HG03135 (cell line): ENCODE measurements around the gene EXOC4.

Experiments used
- ATAC-seq: cut with Tn5 transposase; IDR thresholded peaks from one replicate; pipeline ENCODE4 v1.9.1; 2021; ENCODE audit warnings: mild to moderate bottlenecking, moderate library complexity; ENCODE audit not compliant: unreplicated experiment

Gene EXOC4

DNA sequence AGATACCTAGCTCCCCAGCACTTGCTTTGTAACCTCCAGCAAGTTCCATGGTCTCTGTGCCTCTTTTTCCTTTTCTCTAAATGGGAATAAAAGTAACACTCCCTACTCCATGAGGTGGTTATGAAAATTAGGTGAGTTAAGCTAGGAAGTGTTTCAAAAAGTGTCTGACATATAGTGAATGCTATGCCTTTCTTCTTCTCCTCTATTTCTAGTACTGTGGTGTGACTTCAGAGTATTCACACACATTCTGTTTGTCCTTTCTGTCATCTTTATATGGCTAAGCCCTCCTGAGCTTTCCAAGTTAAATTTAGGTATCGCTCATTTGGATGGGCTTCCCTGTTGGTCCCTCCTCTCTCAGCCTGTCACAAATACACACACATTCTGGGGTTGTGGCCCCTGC is 229.7 kb downstream of the EXOC4 start:
- ATAC-seq = no peak

DNA sequence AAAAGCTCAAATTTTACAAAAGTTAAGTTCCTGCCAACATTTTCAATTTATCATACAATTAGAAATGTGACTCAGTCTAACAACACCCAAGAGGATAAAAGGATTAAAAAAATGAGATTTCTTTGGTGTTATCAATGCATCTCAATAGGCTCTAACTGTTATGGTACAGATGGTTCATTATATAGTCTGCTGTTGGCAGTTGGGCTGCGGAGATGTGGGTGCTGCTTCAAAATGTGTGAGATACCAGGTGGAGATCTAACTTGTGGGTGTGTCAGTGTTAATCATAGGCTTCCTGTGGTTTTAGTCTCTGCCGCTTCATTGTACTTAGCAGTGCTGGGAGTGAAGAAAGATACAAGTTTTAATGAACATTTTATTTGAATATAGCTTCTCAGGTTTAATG is 231.2 kb downstream of the EXOC4 start:
- no peak for ATAC-seq

DNA sequence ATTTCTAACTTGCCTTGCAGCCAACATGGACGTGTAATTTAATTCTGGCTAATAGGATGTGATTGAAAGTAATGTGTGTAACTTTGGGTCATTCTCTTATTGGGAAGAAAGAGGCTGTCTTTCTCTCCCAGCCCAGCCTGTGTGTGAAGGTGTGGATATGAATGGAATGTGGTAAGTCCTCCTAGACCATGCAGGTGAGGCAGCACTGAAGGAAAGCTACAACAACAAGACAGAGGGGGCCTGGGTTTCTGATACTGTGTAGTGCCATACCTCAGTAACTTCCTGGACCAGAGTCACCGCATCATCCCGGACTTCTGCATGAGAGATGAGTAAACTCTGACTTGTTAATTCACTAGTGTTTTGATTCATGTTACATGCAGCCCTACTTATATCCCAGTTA is 237.0 kb downstream of the EXOC4 start:
- ATAC-seq = no peak

DNA sequence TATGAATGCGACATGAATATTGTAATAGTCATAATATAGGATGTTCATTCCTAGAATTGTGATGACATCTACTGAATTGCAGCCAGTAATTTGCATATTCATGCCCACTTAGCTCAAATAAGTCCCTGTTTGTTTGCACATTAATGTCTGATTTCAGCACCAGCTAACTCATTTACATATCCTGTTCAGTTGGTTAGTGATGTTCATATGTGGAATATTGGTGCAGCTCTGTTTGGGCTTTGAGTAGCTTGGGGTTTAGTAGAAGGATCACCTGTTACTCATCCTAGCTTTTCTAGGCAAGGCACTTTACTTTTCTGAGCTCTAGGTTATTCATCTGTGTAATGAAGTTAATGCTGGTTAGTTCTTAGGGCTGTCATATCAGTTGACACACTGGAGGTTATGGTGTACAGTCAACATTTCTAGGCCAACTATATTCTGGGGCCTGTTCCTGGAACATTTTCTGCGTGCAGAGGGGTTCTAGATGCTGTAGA is 238.4 kb downstream of the EXOC4 start:
- ATAC-seq = no peak

DNA sequence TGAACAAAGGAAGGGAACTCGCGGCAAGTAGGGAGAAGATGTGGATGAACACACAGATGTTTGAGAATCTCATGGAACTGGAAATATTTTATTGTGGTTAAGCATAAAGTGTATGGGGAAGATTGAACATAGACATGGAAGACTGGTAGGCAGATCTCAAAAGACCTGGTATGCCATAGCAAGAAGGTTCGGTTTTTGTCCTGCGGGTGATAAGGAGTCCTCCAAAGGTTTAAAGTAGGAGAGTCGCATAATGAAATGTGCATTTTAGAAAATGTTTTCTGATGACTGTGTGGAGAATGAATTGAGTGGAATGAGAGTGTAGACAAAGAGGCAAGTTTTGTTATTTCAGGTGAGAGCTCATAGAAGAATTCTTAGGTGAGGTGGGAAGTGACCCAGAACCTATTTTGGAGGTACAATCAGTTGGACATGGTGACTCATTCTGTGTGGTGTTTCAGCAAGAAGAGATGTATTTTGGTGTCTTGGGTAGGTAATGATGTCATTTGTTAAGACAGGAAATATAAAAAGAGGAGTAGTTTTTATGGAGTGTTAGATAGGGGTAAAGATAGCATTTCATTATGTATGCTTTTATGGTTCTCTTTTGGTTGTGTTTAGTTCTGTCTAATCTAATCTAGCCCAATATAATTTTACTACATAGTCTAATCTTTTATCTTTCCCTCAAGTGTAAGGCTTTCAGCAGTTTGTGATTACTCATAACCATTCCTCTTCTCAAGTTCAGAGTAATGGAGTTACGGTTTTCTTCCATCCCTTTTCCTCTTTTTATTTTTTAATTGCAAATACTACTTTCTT is 239.2 kb downstream of the EXOC4 start:
- no peak for ATAC-seq

DNA sequence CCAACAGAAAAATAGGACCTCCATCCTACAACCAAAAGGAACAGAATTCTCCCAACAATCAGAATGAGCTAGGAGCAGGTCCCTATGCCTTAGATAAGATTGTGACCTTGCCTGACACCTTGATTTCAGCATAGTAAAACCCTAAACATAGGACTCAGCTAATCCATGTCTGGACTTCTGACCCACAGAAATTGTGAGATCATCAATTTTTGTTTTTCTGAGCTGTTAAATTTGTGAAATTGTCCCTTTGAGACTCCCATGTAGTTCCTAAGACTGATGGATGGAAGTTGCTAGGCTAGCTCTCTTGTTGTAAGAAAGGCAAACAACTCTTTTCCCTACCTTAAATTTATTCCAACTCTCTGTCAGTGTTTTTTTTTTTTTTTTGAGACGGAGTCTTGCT is 244.2 kb downstream of the EXOC4 start:
- ATAC-seq = no peak

DNA sequence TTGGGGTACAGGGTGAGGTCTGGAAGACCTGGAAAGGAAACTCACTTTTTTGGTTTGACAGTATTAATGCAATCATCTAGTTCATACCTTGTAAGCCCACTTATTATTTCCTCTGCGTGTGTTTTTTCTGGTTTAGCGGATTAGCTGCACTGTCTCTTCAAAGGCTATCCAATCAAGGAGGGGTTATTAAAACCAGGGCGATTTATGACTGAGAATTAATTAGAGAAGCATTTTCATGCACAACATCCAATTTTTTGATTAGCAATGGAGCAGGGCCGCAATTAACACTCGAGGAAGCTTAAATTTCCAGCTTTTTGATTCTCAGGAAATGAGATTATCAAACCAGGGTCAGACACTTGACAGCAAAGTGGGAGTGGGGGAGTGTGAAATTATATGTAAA is 248.9 kb downstream of the EXOC4 start:
- no peak for ATAC-seq

DNA sequence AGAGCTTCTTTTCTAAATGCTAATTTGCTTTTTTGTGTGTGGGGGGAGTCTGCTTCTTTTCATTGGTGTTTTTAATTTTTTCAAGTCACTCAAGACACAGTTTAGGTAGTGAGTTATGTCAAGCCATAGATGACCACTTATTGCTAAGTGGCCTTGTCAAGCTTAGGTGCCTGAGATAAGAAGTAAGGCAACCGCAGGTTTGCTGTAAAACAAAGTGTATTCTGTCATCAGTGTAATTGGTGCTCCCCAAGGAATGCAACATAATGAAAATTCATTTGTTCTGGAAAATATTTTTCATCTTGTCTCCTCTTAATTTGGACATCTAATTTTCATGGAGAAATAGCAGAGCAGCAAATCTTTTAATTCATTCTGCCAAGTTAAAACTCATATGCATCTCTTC is 249.6 kb downstream of the EXOC4 start:
- no peak for ATAC-seq

DNA sequence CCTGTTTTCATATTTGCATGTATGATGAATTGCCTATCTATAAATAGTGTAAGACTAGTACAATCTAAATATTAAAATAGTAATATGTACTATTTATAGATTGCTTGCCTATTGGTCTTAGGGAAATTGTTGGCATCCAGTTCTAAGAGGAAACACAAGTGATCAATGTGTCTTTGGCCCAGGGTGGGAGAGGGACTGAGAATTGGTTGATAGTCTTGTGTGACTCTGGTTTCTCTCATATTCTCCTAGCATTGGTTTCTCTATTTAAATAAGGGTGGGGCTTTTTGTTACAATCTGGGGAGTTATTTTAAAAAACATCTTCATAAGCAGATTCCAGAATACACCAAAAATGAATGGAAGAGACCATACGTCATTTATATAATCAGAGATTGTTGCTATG is 250.1 kb downstream of the EXOC4 start:
- ATAC-seq = no peak

DNA sequence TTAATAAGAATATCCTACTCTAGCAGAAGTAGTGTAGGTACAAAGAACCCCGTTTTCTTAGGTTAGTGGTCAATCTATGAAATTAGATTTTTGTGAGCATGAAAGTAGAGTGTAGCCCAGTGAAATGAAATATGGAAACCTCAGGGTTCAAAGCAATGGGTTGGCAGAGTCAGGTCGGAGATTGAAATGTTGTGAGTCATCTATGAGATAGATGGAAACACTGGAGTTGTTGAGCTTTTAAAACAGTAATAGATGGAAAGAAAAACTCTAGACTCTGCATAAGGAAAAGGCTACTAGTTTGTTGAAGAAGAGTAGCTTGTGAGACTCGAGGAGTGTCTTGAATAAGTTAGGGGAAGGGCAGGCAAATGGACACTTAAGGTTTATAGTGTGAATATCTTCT is 251.9 kb downstream of the EXOC4 start:
- ATAC-seq = no peak

DNA sequence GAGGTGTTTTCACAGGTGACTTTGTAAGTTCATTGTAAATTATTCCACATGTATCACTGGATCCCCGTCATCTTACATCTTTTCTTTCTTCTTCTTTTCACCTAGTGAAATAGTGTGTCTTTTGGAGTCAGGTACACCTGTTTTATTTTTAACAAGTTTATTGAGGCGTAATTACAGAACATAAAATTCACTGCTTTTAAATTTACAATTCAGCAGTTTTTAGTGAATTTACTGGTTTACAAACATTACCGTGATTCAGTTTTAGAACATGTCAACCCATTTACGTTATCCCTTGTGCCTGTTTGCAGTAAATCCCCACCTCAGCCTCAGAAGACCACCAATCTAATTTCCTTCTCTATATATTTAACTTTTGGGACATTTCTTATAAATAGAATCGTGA is 256.9 kb downstream of the EXOC4 start:
- no peak for ATAC-seq

DNA sequence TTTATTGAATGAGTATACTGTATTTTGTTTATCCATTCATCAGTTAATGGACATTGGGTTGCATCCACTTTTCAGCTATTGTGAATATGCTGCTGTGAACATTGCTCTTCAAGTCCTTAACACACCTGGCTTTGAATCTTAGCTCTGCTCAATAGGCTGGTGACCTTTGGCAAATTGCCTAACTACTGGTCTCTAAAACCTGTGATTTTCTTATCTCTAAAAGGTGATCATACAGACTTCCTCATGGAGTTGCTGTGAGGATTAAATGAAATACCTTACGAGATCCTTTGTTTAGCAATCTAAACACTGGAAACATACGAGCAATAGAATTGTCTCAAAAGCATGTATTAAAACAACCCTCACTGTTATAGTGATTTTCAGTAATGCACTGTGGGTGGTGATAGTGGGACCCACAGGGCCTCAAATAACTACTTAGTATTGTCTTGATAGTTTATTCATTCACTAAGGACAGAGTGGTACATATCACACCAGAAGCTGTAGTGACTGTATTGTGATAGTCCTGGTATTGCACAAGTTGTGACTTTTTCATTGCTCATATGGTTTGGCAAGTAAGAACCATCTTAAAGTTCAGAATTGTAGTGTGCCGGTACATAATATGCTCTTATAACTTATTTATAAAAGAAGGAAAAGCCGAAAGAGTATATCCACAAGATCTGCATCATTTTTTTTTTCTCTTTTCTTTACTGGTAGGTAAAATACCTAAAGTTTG is 257.6 kb downstream of the EXOC4 start:
- no peak for ATAC-seq

DNA sequence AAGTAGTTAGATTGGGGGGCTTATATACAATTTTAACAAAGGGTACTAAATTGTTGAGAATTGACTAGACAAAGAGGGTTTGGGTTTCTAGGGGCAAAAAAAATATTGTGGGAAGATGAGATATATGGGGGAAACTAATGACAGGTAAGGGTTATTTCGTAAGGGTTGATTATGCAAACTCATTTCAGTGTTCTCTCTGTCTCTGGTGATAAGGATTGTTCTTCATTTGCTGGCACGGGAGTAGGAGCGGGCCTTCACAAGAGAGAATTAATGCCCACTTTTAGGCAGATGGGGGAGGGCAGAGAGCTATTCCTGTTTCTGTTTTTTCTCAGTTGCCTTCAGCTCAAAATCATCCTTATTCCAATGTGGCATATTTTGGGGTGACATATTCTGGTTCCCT is 258.4 kb downstream of the EXOC4 start:
- no peak for ATAC-seq

DNA sequence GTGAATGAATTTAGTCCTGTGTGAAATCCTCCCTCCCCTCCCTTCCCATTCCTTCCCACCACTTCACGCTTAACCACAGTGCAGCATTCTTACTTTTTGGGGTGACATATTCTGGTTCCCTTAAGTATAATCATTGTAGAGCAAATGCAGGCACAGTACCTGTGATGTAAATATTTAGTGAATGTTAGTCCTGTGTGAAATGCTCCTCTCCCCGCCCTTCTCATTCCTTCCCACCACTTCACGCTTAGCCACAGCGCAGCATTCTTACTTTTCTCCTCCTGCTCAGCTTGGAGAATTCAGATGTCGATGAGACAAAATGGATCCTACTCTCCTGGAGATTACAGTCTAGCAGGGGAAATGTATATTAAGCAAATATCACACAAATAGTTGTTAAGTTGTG is 258.8 kb downstream of the EXOC4 start:
- ATAC-seq = no peak

DNA sequence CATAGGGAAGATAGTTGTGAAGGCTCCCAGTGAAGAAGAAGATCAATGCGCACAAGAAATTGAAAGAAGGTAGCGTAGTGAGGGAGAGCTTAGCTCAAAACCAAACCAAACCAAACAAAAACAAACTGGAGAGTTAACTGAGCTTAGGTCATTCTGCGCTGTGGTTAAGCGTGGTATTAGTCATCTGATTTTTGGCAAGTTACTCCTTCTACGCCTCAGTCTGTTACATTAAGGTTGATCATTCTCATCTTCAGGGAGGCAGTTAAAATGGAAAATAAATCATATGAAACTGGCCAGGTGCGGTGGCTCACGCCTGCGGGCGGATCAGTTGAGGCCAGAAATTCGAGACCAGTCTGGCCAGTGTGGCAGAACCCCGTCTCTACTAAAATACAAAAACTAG is 259.7 kb downstream of the EXOC4 start:
- ATAC-seq = no peak

DNA sequence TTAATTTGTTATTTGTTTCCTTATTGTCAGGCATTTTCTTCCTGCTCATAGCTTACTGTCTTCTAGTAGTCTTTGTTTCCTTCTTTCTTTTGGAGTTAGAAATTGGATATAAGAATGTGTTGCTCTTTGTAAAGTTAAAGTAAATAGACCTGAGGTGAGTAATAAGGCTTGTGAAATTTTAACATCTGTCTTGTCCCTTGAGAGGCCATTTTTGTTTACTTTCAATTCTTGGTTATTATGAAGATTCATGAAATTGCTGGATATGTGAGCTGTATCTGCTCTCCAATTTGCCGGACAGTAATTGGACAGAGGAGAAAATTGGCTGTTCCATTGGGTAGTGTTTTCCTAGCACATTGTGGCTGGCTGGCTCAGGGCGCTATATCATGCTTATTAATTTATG is 260.7 kb downstream of the EXOC4 start:
- ATAC-seq = no peak

DNA sequence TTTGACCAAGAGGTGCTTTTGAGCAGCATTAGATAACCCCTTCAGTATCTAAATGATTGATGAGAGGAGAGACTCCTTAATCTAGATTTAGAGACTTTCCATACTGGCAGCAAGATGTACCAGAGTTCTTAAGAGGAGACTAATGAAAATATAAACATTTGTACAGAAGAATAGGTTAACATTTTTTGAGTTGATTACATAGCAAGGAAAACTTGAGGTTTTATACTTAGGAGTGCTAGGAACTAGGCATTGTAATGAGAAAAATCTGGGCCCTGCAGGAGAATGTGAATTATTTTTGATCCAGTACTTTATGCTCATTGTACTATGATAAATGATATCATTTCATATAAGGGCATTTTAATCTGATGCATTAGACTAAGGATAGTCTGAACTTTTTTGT is 261.7 kb downstream of the EXOC4 start:
- ATAC-seq = no peak

DNA sequence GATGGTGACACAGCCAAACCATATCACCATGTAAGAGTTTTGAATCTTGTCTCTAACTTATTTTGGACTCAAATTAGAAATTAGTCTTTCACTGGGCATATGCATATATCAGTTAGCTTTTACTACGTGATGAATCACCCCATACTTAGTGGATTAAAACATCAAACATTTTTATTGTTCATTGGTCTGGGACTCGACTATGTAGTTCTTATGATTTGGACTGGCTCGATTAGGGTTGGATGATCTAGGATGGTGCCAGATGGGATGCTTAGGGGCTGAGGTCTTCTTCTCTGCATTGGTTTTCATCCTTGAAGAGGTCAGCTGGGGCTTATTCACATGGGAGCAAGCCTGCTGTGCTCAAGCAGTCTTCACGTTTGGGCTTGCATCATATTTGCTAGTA is 264.9 kb downstream of the EXOC4 start:
- no peak for ATAC-seq

DNA sequence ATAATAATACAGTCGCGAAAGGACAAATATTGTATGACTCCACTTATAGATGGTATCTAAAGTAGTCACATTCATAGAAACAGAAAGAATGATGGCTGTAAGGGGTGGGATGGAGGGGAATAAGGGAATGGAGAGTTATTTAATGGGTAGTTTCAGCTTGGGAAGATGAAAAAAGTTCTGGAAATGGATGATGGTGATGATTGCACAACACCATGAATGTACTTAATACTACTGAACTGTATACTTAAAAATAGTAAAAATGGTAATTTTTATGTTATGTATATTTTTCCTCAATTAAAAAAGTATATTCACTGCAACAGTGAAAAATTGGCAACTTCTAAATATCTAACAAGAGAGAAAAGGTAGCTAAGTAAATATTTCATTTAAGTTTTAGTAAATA is 265.8 kb downstream of the EXOC4 start:
- no peak for ATAC-seq

DNA sequence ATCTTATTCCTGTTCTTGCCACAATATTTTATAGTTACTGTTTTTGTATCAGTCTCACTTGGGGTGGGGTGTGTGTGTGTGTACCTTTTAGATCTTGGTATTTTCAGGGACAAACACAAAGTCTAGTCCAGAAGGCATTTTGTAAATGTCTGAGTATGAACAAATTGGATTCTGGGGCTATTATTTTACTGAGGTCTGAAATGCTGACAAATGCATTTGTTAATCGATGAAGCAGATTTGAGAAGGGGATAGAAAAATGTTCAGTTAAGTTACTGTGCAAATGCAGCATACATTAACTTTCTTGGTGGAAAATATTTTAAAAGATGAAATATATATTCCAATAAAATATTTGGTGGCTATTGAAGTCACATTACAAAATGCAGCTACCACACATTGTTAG is 267.4 kb downstream of the EXOC4 start:
- ATAC-seq = no peak

DNA sequence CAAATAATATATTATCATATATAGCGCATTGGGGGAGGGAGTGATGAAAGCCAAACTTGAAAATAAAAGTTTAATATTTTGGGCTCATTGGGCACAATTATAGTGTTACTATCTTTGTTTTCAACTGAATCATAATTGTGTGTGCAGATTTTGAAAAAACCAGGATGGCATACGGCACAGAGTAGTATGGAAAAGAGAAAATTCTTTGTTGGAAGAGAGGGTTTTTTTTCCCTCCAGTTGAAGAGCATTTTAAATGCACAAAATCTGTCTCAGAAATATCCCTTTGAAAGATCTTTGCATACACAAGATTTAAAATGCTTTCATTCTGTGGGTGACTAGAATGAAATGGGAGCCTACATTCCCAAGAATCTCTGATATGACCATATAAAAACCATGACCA is 269.6 kb downstream of the EXOC4 start:
- no peak for ATAC-seq

DNA sequence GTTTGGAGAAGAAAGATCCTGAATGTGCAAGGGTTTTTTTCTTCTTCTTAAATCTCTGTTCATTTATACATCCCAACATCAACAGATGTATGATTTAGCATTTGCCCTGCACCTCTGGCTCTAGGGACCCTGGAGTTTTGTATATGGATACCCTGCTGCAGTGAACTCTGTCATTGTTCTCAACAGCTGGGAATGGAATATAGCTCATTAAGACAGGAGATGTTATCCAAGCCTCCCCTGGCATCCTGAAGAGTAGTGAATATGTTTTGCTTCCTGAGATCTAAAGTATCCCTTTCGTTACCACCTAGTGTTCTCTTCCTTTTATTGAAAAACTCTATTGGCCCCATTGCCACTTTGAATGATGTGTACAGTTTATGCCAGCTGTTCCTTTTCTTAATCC is 275.9 kb downstream of the EXOC4 start:
- no peak for ATAC-seq
